SJSA1 (cell line): ENCODE measurements around the gene AHNAK2. TPM values are rescaled to one million over a fixed set of nuclear protein-coding genes. Genes with fewer than 3 reads are reported as not detected.
A peak's percentile ranks its signal among the peaks of the same experiment; 100 is the strongest.

ENCODE experiments used
- DNase-seq, 2 experiments: peaks; one replicate each; pipeline ENCODE4 v3.0.0-alpha.2; 2015 to 2020; ENCODE audit warnings: low spot score in 2 of 2, low read depth in 1 of 2
- H3K27ac ChIP-seq: fragments of 250-450 bp; sonication (Bioruptor Pico); 2 replicates; pipeline ENCODE4 v1.5.1; 2020; ENCODE audit warnings: mild to moderate bottlenecking, moderate library complexity
- H3K27me3 ChIP-seq: fragments of 250-450 bp; sonication (Bioruptor Pico); replicated peaks from 2 replicates; pipeline ENCODE4 v1.5.1; 2020; ENCODE audit warnings: mild to moderate bottlenecking, moderate library complexity
- H3K36me3 ChIP-seq: fragments of 250-450 bp; sonication (Bioruptor Pico); 2 replicates; pipeline ENCODE4 v1.5.1; 2020; ENCODE audit warnings: mild to moderate bottlenecking
- H3K4me1 ChIP-seq: fragments of 250-450 bp; sonication (Bioruptor Pico); replicated peaks from 2 replicates; pipeline ENCODE4 v1.6.1; 2021; ENCODE audit warnings: mild to moderate bottlenecking
- H3K4me3 ChIP-seq: fragments of 250-450 bp; sonication (Bioruptor Pico); 2 replicates; pipeline ENCODE4 v1.5.1; 2020; ENCODE audit warnings: mild to moderate bottlenecking
- H3K9me3 ChIP-seq: fragments of 250-450 bp; sonication (Bioruptor Pico); replicated peaks from 2 replicates; pipeline ENCODE4 v1.5.1; 2020; ENCODE audit warnings: mild to moderate bottlenecking
- total RNA-seq: library from RNA; depleted of rRNA; stranded (reverse); fragments of >200 nt; shearing (Covaris generic); gene quantifications from 2 replicates; pipeline ENCODE4 v1.2.3, GENCODE V29; 2014

The AHNAK2 gene
- total RNA-seq, 1 experiment from 2014 or later: 8.9 TPM

DNA sequence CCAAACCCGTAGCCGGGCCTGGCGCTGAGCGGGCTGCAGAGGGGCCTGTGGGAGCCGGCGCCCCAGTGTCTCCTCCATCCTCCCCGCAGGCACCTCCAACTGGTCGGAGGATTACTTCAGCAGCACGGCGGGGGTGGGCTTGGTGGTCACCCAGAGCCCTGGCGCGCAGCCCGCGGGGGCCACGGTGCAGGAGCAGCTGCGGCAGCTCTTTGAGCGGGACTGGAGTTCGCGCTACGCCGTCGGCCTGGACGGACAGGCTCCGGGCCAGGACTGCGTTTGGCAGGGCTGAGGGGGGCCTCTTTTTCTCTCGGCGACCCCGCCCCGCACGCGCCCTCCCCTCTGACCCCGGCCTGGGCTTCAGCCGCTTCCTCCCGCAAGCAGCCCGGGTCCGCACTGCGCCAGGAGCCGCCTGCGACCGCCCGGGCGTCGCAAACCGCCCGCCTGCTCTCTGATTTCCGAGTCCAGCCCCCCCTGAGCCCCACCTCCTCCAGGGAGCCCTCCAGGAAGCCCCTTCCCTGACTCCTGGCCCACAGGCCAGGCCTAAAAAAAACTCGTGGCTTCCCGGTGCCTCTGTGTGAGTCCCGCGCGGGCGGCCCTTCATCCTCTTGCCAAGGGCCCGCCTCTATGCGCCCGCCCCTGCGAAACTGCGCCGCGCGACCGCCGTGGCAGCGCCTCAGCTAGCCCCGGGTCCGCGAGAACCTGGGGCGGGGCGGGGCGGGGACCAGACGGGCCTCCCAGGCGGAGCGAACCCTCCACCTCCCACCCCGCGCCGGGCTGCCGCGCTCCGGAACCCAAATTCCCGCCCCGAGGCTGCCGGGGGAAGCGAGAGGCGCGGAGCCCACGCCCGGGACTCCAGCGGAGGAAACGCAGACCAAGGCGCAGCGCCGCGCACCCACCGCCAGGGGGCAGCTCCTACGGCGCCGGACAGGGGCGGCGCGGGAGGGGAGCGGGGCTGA lies 45.2 kb downstream of the AHNAK2 start:
- peak overlapping the region; percentile 44 for H3K4me3 ChIP-seq
- no peaks in the 10 kb centered on the region for H3K36me3 ChIP-seq
- H3K27me3 ChIP-seq: no peaks in the 10 kb centered on the region
- peaks cover 8% of the 10 kb centered on the region for H3K4me1 ChIP-seq
- H3K9me3 ChIP-seq: no peaks in the 10 kb centered on the region
- DNase-seq: peak; percentile 84 to 88
- no peak overlapping the region for H3K27ac ChIP-seq

DNA sequence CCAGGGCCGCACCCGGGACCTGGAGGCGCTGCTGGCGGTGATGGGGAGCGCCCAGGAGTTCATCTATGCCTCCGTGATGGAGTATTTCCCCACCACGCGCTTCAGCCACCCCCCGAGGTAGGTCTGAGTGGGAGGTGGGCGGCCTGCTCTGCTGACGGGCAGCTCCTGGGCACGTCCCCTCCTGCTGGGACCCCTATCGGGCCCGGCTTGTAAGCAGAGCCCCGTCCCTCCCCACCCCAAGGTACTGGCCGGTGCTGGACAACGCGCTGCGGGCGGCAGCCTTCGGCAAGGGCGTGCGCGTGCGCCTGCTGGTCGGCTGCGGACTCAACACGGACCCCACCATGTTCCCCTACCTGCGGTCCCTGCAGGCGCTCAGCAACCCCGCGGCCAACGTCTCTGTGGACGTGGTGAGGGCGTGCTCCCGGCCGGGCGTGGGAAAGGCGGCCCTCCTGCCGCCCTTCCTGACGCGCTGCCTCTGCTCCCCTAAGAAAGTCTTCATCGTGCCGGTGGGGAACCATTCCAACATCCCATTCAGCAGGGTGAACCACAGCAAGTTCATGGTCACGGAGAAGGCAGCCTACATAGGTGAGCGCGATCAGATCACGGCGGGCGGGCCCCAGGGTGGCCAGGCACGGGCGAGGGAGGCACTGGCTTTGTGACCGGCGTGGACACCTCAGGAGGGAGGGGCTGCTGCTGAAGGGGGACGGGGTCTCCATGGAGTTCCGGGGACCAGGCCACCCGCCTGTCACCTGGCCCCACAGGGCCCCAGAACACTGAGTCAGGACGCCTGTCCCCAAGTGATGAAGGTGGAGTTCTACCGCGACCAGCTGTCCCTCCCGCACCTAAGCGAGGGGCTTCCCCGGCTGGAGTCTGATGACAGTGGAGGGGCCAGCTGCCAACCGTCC lies 46.2 kb downstream of the AHNAK2 start:
- Histone ChIP-seq H3K27ac (no peak overlapping the region), H3K27me3 (no peaks in the 10 kb centered on the region), H3K36me3 (no peaks in the 10 kb centered on the region), H3K9me3 (no peaks in the 10 kb centered on the region), H3K4me3 (no peak overlapping the region), H3K4me1 (peaks cover 8% of the 10 kb centered on the region)
- DNase-seq: no peak

DNA sequence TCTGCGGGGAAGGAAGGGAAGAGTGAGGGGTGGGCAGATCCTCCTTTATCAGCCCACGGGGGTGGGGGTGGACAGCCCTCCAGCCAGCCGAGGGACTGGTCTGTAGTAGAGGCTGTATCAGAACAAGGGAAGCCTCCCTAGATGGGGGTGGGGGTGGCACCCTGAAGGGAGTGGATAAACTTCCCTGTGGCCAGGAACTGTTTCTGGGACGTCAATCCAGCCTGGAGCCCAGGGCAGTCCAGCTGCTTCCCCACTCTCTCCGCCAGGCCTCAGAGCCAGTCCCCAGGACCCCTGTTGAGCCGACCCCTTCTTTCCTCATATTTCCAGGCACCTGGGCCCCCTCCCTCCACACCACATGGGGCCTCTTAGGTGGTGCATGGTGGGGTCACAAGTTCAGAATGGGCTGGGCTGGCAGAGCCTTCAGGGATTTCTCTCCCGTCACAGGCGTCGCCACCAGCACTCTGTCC lies 46.8 kb downstream of the AHNAK2 start:
- H3K27me3 ChIP-seq: no peaks in the 10 kb centered on the region
- no peaks in the 10 kb centered on the region for H3K36me3 ChIP-seq
- no peak overlapping the region for H3K4me3 ChIP-seq
- H3K9me3 ChIP-seq: no peaks in the 10 kb centered on the region
- no peak overlapping the region for H3K27ac ChIP-seq
- DNase-seq: no peak
- H3K4me1 ChIP-seq: peaks cover 8% of the 10 kb centered on the region

DNA sequence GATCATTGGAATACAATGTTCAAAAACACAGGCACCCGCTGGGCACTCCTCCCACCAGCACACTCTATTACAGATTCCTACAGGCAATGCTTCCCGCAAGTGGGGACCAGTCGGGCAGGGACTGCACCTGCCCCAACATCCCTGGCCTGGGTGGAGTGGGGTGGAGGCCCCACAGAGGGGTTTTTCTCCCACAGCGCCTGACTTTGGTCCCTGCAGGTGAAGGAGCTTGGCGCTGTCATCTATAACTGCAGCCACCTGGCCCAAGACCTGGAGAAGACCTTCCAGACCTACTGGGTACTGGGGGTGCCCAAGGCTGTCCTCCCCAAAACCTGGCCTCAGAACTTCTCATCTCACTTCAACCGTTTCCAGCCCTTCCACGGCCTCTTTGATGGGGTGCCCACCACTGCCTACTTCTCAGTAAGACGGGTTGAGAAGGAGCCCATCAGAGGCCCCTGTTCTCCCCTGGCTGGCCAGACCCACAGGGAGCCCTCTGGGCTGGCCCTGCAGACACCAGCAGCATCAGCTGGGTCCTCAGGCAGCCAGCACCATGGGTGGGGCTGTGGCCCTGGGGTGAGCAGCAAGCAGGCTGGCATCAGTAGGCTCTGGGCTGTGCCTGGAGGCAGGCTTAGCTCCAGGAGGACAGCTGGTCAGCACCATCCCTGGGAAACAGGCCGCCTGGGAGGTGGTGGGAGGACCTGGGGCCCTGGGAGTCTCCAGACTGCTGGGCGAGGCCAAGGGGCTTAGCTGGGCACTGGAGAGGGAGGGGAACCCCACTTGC lies 47.5 kb downstream of the AHNAK2 start:
- H3K4me3 ChIP-seq: no peak overlapping the region

DNA sequence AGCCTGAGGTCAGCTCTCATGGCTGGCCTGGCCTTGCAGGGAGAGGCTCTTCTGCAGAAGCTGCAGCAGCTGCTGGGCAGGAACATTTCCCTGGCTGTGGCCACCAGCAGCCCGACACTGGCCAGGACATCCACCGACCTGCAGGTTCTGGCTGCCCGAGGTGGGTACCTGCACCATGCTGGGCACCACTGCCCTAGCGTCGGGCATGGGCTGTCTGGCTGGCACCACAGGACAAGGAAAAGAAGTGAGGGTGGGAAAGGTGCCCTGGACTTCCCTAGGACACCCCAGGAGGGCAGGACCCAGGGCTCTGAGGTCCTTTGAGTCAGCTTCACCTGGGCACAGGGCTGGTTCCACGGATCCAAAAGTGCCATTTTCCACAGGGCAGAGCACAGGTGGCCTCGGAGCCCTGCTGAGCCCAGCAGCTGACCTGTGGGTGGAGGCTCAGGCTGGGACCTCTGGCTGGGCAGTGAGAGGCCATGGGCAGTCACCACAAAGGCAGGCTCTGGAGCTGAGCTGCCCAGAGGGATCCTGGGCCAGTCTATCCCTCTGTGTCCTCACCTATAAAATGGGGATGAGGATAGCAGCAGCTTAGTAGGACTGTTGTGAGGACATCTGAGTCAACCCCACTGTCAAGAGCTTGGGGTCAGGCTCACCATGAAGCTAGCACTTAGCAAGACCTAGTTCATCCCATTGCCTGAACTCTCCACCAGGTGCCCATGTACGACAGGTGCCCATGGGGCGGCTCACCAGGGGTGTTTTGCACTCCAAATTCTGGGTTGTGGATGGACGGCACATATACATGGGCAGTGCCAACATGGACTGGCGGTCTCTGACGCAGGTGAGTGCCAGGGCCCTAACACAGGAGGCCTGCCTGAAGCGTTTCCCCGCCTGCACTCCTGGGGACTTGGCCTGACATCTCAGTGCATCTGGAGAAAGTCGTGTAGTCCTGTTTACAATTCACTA lies 48.6 kb downstream of the AHNAK2 start:
- Histone ChIP-seq H3K4me1 (peaks cover 8% of the 10 kb centered on the region), H3K27ac (no peak overlapping the region), H3K27me3 (no peaks in the 10 kb centered on the region), H3K4me3 (no peak overlapping the region), H3K9me3 (no peaks in the 10 kb centered on the region), H3K36me3 (no peaks in the 10 kb centered on the region)
- peak in 1 of 2 experiments; percentile 38 for DNase-seq

More for the DNA sequence above, 47.5 kb downstream of the AHNAK2 start:
- peak in 1 of 2 experiments; percentile 41 for DNase-seq
- Histone ChIP-seq H3K4me1 (peaks cover 8% of the 10 kb centered on the region), H3K27me3 (no peaks in the 10 kb centered on the region), H3K36me3 (no peaks in the 10 kb centered on the region), H3K27ac (no peak overlapping the region), H3K9me3 (no peaks in the 10 kb centered on the region)

DNA sequence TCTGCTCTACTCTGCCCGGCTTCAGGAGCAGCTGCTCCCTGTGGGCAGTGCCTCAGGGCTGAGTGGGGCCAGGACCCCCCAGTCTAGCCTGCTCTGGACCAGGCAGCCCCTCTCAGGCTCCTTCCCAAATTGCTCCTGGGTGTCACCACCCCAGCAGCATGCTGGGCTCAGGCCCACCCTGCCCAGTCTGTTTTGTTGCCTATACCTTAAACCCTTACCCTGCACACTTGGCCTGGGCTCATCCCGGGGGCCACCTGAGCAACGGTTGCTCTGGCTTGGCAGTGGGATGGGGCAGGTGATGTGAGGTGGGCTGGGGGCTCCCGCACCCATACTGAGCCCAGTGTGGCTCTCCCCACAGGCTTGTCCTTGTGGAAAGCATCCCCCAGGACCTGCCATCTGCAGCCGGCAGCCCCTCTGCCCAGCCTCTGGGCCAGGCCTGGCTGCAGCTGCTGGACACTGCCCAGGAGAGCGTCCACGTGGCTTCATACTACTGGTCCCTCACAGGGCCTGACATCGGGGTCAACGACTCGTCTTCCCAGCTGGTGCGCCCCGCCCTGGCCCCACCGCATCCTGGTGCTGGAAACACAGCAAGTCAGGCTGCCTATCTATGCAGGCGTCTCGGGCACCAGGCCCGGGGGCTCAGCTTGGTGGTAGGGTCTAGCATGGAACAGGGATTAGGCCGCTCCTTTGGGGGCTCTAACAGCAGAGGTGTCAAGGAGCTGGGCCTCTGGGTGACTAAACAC lies 49.6 kb downstream of the AHNAK2 start:
- peaks cover 8% of the 10 kb centered on the region for H3K4me1 ChIP-seq
- H3K27me3 ChIP-seq: no peaks in the 10 kb centered on the region
- no peaks in the 10 kb centered on the region for H3K9me3 ChIP-seq
- H3K27ac ChIP-seq: no peak overlapping the region
- DNase-seq: no peak
- no peak overlapping the region for H3K4me3 ChIP-seq
- no peaks in the 10 kb centered on the region for H3K36me3 ChIP-seq

DNA sequence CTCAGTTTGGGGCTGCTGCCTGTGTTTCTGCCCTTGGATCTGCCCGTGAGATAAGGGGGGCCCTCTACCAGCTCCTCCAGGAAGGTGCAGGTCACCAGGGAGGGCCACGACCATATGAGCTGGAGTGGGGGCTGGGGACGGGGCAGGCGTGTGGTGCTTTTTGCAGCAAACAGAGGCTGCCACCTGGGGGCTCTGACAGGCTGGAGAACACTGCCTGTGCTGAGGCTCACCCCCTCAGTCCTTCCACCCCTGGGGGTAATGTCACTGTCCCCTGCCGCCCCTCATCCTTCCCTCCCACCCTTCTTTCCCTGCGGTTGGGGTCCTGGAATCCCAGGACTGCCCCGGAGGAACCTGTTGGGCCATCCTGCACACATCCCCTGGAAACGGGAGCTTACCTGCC lies 50.3 kb downstream of the AHNAK2 start:
- peak in 1 of 2 experiments; percentile 44 for DNase-seq
- Histone ChIP-seq H3K9me3 (no peaks in the 10 kb centered on the region), H3K27ac (no peak overlapping the region), H3K4me1 (peaks cover 4% of the 10 kb centered on the region), H3K4me3 (no peak overlapping the region), H3K27me3 (no peaks in the 10 kb centered on the region), H3K36me3 (no peaks in the 10 kb centered on the region)

DNA sequence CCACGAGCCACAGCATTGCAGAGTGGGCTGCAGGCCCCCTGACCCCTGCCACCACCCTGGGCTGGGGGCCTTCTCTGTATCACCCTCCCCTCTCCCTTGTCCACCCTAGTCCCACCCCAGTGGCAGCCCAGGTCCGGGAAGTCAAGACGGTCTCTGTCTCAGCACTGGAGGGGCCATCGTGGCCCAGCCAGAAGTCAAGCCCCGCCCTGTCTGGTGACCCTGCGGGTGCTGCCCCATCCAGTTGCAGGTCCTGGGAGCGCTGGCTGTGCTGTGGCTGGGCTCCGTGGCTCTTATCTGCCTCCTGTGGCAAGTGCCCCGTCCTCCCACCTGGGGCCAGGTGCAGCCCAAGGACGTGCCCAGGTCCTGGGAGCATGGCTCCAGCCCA lies 50.8 kb downstream of the AHNAK2 start:
- Histone ChIP-seq H3K9me3 (no peaks in the 10 kb centered on the region), H3K4me3 (no peak overlapping the region), H3K27me3 (no peaks in the 10 kb centered on the region), H3K27ac (no peak overlapping the region), H3K4me1 (no peaks in the 10 kb centered on the region), H3K36me3 (no peaks in the 10 kb centered on the region)
- no peak for DNase-seq

DNA sequence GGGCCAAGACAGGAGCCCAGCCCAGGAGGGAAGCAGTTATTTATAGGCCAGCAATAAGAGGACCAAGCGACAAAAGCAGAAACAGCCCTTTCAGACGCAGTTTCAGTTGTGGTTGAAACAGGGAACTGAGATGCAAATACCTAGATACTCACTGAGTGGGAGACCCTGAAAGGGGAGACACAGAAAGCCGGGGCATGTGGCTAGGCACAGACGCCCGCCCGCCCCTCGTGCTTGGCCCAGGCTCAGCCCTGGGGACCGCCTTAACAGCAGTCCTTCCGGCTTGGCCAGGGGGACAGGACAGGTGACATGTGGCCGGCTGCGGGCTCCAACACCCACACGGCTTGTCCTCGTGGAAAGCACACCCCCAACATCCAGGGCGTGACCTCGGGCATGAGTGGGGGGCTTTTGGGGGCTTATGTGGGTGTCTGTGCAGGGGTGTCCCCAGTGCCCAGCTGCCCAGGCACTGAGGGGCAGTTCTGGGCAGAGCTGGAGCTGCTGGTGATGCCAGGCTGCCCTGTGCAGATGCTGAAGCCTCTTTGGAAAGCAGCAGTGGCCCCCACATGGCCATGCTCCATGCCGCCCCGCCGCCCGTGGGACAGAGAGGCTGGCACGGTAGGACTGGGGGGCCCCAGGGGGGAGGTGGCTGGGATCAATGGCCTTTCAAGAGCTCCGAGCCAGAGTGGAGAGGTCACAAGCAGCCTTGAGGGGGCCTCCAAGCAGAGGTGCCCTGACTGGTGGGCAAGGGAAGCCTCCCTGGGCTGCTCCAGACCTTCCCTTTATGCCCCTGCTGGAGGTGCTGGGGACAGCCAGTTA lies 51.3 kb downstream of the AHNAK2 start:
- DNase-seq: no peak

DNA sequence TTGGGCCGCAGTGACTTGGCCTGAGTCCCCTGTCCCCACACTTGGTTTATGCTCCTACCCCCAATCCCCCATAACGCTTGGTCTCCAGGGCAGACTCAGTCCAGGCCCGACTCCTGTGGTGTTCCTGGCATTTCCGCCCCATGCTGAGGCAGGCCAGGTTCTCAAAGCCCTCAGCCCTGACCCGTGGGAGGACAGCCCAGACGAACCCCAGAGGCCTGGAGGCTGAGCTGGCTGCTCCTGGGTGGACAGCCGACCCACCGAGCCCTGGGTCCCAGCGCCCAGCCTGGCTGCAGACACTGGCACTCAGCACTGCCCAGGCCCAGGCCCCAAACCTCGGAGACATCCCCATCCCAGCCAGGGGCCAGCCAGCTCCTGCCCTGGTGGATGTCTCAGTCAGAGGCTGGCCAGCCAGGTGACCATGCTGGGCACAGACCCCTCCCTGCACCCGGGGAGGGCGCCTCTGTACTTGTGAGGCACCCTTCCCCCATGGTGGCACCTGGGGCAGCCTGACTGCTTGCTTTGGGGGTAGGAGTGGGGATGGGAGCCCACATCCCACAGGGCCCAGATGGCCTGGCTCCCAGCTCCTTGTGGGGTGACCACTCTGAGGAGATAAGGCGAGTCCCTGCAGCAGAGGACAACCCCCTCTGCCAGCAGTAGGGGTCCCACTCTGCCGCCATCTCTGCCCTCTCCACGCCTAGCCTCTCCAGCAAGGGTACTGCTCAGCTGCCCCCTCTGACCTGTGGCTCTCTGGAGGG lies 52.1 kb downstream of the AHNAK2 start:
- H3K4me3 ChIP-seq: no peak overlapping the region
- H3K36me3 ChIP-seq: no peaks in the 10 kb centered on the region
- no peaks in the 10 kb centered on the region for H3K4me1 ChIP-seq
- H3K27ac ChIP-seq: no peak overlapping the region
- DNase-seq: no peak
- H3K27me3 ChIP-seq: no peaks in the 10 kb centered on the region
- no peaks in the 10 kb centered on the region for H3K9me3 ChIP-seq

More for the DNA sequence above, 51.3 kb downstream of the AHNAK2 start:
- H3K4me3 ChIP-seq: no peak overlapping the region
- no peaks in the 10 kb centered on the region for H3K9me3 ChIP-seq
- H3K27ac ChIP-seq: no peak overlapping the region
- H3K4me1 ChIP-seq: no peaks in the 10 kb centered on the region
- no peaks in the 10 kb centered on the region for H3K36me3 ChIP-seq
- H3K27me3 ChIP-seq: no peaks in the 10 kb centered on the region
